ENCODE measurements around the gene ANK3.

The ANK3 gene

GRCh38 chr10:59977486-59977885, 412.2 kb downstream of the ANK3 start:
- TF ChIP-seq CTCF (conservative IDR thresholded peaks at IDR 0.05; ENCODE audit: low read depth, low read length) = no peak
- no peak overlapping the region for H3K4me3 ChIP-seq (ENCODE audit: low read length)
- no peak for DNase-seq (ENCODE audit: low read depth)

- no peak for TF ChIP-seq CTCF (conservative IDR thresholded peaks at IDR 0.05; ENCODE audit: low read depth, low read length)
These were observed 412.8 kb downstream of the ANK3 start for GRCh38 chr10:59976909-59977308.

More at GRCh38 chr10:59976909-59977308, 412.8 kb downstream of the ANK3 start:
- no peak for DNase-seq (ENCODE audit: low read depth)
- H3K4me3 ChIP-seq (ENCODE audit: low read length) = no peak overlapping the region
